Measurements from ENCODE around the gene PIGK.
A peak's percentile ranks its signal among the peaks of the same experiment; 100 is the strongest.

The PIGK gene

GRCh38 chr1:77245830-77246229, 26.6 kb upstream of the PIGK start:
- no peak for TF ChIP-seq CTCF (conservative IDR thresholded peaks at IDR 0.05; ENCODE audit: control insufficient read depth, insufficient read depth, low read depth, low read length)
- no peak overlapping the region for H3K4me3 ChIP-seq (ENCODE audit: control insufficient read depth, low read depth, low read length)
- no peak for DNase-seq (ENCODE audit: low read depth)

GRCh38 chr1:77239311-77239710, 20.1 kb upstream of the PIGK start:
- no peak for DNase-seq (ENCODE audit: low read depth)
- no peak for TF ChIP-seq CTCF (conservative IDR thresholded peaks at IDR 0.05; ENCODE audit: control insufficient read depth, insufficient read depth, low read depth, low read length)
- no peak overlapping the region for H3K4me3 ChIP-seq (ENCODE audit: control insufficient read depth, low read depth, low read length)

DNA sequence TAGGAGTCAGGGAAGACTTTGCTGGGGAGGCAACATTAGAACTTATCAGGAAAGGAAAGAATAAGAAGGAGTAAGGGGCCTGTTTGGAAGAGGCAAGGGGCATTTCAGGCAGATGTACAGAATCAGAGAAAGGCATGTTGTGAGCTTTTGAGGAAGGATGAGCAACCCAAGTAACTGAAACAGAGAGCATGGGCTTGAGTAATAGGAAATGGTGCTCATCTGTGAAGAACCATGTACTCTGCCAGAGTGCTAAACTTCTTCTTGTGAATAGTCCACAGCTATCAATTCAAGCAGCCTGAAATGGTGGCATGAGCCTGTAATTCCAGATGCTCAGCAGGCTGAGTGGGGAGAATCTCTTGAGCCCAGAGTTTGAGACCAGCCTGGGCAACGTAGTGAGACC, 19.2 kb upstream of the PIGK start:
- no peak for TF ChIP-seq CTCF (conservative IDR thresholded peaks at IDR 0.05; ENCODE audit: control insufficient read depth, insufficient read depth, low read depth, low read length)
- DNase-seq (ENCODE audit: low read depth) = peak; percentile 4
- H3K4me3 ChIP-seq (ENCODE audit: control insufficient read depth, low read depth, low read length) = no peak overlapping the region

GRCh38 chr1:77234943-77235342, 15.7 kb upstream of the PIGK start:
- TF ChIP-seq CTCF (conservative IDR thresholded peaks at IDR 0.05; ENCODE audit: control insufficient read depth, insufficient read depth, low read depth, low read length) = no peak
- no peak overlapping the region for H3K4me3 ChIP-seq (ENCODE audit: control insufficient read depth, low read depth, low read length)
- no peak for DNase-seq (ENCODE audit: low read depth)

DNA sequence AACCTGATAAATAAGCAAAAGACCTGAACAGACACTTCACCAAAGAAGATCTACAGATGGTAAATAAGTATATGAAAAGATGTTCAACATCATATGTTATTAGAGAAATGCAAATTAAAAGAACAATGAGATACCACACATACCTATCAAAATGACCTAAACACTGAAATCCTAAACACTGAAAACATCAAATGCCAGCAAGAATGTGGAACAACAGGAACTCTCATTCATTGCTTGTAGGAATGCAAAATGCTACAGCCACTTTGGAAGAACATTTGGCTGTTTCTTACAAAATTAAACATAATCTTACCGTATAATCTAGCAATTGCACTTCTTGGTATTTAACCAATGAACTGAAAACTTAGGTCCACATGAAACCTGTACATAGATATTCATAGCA, 14.9 kb upstream of the PIGK start:
- no peak overlapping the region for H3K4me3 ChIP-seq (ENCODE audit: control insufficient read depth, low read depth, low read length)
- TF ChIP-seq CTCF (conservative IDR thresholded peaks at IDR 0.05; ENCODE audit: control insufficient read depth, insufficient read depth, low read depth, low read length) = no peak
- DNase-seq (ENCODE audit: low read depth) = no peak

DNA sequence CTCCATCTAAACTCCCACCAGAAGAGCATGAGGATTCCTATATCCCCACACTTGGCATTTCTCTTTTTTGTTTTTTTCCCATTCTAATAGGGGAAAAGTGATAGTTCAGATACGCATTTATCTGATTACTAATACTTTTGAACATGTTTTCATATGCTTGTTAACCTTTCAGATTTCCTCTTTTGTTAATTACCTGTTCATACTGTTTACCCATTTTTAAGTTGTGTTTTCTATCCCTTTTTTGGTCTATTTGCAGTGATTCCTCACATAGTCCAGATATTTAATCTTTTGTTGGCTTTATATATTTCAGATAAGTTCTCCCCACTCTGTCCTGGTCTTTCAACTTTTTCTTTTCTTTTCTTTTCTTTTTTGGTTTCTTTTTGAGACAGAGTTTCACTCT, 13.6 kb upstream of the PIGK start:
- DNase-seq (ENCODE audit: low read depth) = no peak
- TF ChIP-seq CTCF (conservative IDR thresholded peaks at IDR 0.05; ENCODE audit: control insufficient read depth, insufficient read depth, low read depth, low read length) = no peak

GRCh38 chr1:77230051-77230450, 10.8 kb upstream of the PIGK start:
- H3K4me3 ChIP-seq (ENCODE audit: control insufficient read depth, low read depth, low read length) = no peak overlapping the region
- TF ChIP-seq CTCF (conservative IDR thresholded peaks at IDR 0.05; ENCODE audit: control insufficient read depth, insufficient read depth, low read depth, low read length) = no peak
- DNase-seq (ENCODE audit: low read depth) = peak; percentile 14

More for the DNA sequence above, 13.6 kb upstream of the PIGK start:
- H3K4me3 ChIP-seq (ENCODE audit: control insufficient read depth, low read depth, low read length) = no peak overlapping the region

Measured in fibroblast of mammary gland (primary cell).